ENCODE measurements around the gene FER.

FER gene

DNA sequence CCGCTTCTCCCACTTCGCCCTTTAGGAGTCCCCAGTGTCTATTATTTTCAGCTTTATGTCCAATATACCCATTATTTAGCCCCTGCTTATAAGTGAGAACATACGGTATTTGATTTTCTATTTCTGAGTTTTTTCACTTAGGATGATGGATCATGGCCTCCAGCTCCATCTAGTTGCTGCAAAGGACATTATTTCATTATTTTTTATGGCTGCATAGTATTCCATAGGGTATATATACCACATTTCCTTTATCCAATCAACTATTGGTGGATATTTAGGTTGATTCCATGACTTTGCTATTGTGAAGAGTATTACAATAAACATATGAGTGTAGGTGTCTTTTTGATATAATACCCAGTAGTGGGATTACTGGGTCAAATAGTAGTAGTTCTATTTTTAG is 162.9 kb downstream of the FER start:
- TF ChIP-seq, protein P1, sequence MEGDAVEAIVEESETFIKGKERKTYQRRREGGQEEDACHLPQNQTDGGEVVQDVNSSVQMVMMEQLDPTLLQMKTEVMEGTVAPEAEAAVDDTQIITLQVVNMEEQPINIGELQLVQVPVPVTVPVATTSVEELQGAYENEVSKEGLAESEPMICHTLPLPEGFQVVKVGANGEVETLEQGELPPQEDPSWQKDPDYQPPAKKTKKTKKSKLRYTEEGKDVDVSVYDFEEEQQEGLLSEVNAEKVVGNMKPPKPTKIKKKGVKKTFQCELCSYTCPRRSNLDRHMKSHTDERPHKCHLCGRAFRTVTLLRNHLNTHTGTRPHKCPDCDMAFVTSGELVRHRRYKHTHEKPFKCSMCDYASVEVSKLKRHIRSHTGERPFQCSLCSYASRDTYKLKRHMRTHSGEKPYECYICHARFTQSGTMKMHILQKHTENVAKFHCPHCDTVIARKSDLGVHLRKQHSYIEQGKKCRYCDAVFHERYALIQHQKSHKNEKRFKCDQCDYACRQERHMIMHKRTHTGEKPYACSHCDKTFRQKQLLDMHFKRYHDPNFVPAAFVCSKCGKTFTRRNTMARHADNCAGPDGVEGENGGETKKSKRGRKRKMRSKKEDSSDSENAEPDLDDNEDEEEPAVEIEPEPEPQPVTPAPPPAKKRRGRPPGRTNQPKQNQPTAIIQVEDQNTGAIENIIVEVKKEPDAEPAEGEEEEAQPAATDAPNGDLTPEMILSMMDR (IDR thresholded peaks at IDR 0.05; ENCODE audit: low read depth, low read length), result no peak
- no peak for TF ChIP-seq EZH2phosphoT487 (IDR thresholded peaks at IDR 0.05; ENCODE audit: low read depth)
- H3K79me2 ChIP-seq (ENCODE audit: low read length), result no peaks in the 10 kb centered on the region
- no peaks in the 10 kb centered on the region for H3K36me3 ChIP-seq (replicated peaks; ENCODE audit: low read depth, low read length)
- H3K9me3 ChIP-seq (ENCODE audit: insufficient read depth, low read length), result no peaks in the 10 kb centered on the region
- H2AFZ ChIP-seq (ENCODE audit: low read depth, low read length), result no peak overlapping the region
- H3K27ac ChIP-seq (ENCODE audit: low read length), result 0 out of 2 replicates have a peak overlapping the region, but pooled peaks have one; percentile 11
- no peaks in the 10 kb centered on the region for H4K20me1 ChIP-seq (ENCODE audit: insufficient read depth, low read length)
- no peak overlapping the region for H3K4me3 ChIP-seq (ENCODE audit: low read length)
- H3K9ac ChIP-seq (ENCODE audit: low read length), result no peak overlapping the region
- no peaks in the 10 kb centered on the region for H3K27me3 ChIP-seq (ENCODE audit: low read depth, low read length)
- no peak overlapping the region for H3K4me2 ChIP-seq (ENCODE audit: low read length)
- peaks cover 13% of the 10 kb centered on the region for H3K4me1 ChIP-seq (ENCODE audit: low read length)

DNA sequence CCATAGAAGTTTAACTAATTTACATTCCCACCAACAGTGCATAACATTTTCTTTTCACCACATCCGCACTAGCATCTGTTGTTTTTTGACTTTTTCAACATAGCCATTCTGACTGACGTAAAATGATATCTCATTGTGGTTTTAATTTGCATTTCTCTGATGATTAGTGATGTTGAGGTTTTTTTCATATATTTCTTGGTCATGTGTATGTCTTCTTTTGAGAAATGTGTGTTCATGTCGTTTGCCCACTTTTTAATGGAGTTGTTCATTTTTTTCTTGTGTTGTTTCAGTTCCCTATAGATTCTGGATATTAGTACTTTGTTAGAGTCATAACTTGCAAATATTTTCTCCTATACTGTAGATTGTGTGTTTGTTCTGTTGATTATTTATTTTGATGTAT is 163.4 kb downstream of the FER start:
- H3K79me2 ChIP-seq (ENCODE audit: low read length), result no peaks in the 10 kb centered on the region
- no peak overlapping the region for H3K4me2 ChIP-seq (ENCODE audit: low read length)
- 0 out of 2 replicates have a peak, but pooled peaks have one; percentile 55 for TF ChIP-seq EZH2phosphoT487 (IDR thresholded peaks at IDR 0.05; ENCODE audit: low read depth)
- TF ChIP-seq, protein P1 (IDR thresholded peaks at IDR 0.05; ENCODE audit: low read depth, low read length), result no peak
- no peaks in the 10 kb centered on the region for H4K20me1 ChIP-seq (ENCODE audit: insufficient read depth, low read length)
- H3K9me3 ChIP-seq (ENCODE audit: insufficient read depth, low read length), result no peaks in the 10 kb centered on the region
- peak overlapping the region; percentile 41; the same call in 1 of the 2 replicates for H3K27ac ChIP-seq (ENCODE audit: low read length)
- H3K4me3 ChIP-seq (ENCODE audit: low read length), result no peak overlapping the region
- H3K36me3 ChIP-seq (replicated peaks; ENCODE audit: low read depth, low read length), result no peaks in the 10 kb centered on the region
- no peak overlapping the region for H2AFZ ChIP-seq (ENCODE audit: low read depth, low read length)
- no peaks in the 10 kb centered on the region for H3K27me3 ChIP-seq (ENCODE audit: low read depth, low read length)
- H3K9ac ChIP-seq (ENCODE audit: low read length), result no peak overlapping the region
- peaks cover 13% of the 10 kb centered on the region for H3K4me1 ChIP-seq (ENCODE audit: low read length)

DNA sequence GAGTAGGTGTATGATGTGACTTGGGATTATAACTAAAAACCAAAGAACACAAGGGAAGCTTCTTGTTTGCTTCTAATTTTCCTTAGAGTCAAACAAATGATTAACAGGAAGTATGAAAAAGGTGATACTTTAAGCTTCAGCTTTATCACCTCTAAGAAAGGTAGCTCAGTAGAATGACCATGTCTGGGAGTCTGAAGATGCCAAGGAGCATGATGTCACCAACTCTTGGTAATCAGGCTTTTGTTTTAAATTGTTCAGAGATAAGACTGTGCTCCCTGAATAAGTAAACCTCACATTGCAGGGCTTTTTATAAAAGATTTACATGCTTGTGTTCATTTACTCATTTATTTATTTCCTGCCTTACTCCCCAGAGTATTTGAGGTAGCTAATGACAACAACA is 169.9 kb downstream of the FER start:
- Histone ChIP-seq H4K20me1 (ENCODE audit: insufficient read depth, low read length) (no peaks in the 10 kb centered on the region), H2AFZ (ENCODE audit: low read depth, low read length) (no peak overlapping the region), H3K79me2 (ENCODE audit: low read length) (no peaks in the 10 kb centered on the region), H3K27me3 (ENCODE audit: low read depth, low read length) (no peaks in the 10 kb centered on the region), H3K9me3 (ENCODE audit: insufficient read depth, low read length) (no peaks in the 10 kb centered on the region), H3K27ac (ENCODE audit: low read length) (no peak overlapping the region), H3K4me2 (ENCODE audit: low read length) (no peak overlapping the region), H3K36me3 (replicated peaks; ENCODE audit: low read depth, low read length) (no peaks in the 10 kb centered on the region), H3K9ac (ENCODE audit: low read length) (no peak overlapping the region), H3K4me3 (ENCODE audit: low read length) (no peak overlapping the region), H3K4me1 (ENCODE audit: low read length) (peaks cover 7% of the 10 kb centered on the region)
- TF ChIP-seq EZH2phosphoT487 (IDR thresholded peaks at IDR 0.05; ENCODE audit: low read depth), result no peak
- TF ChIP-seq, protein P1 (IDR thresholded peaks at IDR 0.05; ENCODE audit: low read depth, low read length), result no peak

DNA sequence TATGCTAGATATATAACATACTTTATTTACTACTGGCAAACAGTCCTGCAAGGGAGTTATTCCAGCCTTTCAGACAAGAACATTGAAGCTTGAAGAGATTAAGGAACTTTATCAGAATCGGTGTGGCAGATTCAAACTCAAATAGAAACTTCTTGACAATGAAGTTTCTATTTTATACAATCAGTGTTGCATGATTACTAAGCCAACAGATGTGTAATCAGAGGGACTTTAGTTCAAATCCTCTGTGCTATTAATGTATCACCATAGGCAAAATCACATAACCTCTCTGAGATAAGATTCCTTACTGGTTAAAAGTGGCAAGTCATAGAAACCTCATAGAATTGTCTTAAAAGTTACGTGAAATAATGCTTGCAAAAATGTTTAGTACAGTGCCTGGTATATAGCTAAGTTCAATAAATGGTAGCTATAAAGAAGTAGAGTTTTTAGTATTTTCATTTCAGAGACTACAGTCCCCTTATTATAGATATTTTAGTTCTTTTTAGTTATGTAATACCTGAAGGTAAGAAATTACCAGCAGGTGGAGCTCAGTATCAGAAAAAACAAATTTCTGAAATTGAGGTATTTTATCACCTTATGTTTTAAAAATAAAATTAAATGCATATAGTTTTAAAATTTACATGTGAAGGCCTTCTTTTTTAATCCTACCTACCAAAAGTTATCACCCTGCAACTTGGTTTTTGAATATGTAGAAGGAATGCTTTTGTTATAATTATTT is 172.1 kb downstream of the FER start:
- Histone ChIP-seq H3K27me3 (ENCODE audit: low read depth, low read length) (no peaks in the 10 kb centered on the region), H2AFZ (ENCODE audit: low read depth, low read length) (no peak overlapping the region), H3K9ac (ENCODE audit: low read length) (no peak overlapping the region), H3K36me3 (replicated peaks; ENCODE audit: low read depth, low read length) (no peaks in the 10 kb centered on the region), H3K4me2 (ENCODE audit: low read length) (peak overlapping the region; percentile 29), H4K20me1 (ENCODE audit: insufficient read depth, low read length) (no peaks in the 10 kb centered on the region), H3K4me1 (ENCODE audit: low read length) (peaks cover 7% of the 10 kb centered on the region), H3K27ac (ENCODE audit: low read length) (no peak overlapping the region), H3K79me2 (ENCODE audit: low read length) (peaks cover 3% of the 10 kb centered on the region), H3K4me3 (ENCODE audit: low read length) (no peak overlapping the region), H3K9me3 (ENCODE audit: insufficient read depth, low read length) (no peaks in the 10 kb centered on the region)
- TF ChIP-seq, protein P1 (IDR thresholded peaks at IDR 0.05; ENCODE audit: low read depth, low read length), result peak; percentile 57
- no peak for TF ChIP-seq EZH2phosphoT487 (IDR thresholded peaks at IDR 0.05; ENCODE audit: low read depth)
